Caco-2 (cell line): ENCODE measurements around the gene GAN. TPM values are rescaled to one million over a fixed set of nuclear protein-coding genes. Genes with fewer than 3 reads are reported as not detected.

Experiments used
- BruUV-seq: library from RNA; stranded (reverse); fragments of 400-500 nt; replicated peaks from 2 replicates; lab custom pipeline; 2021; lab: Mats Ljungman, UMichigan
- CTCF ChIA-PET: fragments of 300-600 bp; sonication (Branson Sonifier 250); formaldehyde crosslinking; loops from one replicate; lab custom pipeline; 2022; ENCODE audit warnings: antibody characterized with exemption; lab: Charles Lee
- POLR2A ChIA-PET: fragments of 300-600 bp; sonication (Branson Sonifier 250); formaldehyde crosslinking; loops from one replicate; lab custom pipeline; 2022; ENCODE audit warnings: antibody characterized with exemption; lab: Charles Lee
- DNase-seq, 2 experiments: peaks; one replicate each; pipeline versions ENCODE4 v3.0.0 to v3.0.0-alpha.2; 2020 to 2022
- H3K27me3 ChIP-seq: replicated peaks from 2 replicates; pipeline ENCODE4 v1.6.0; 2011; ENCODE audit warnings: low read length; ENCODE audit not compliant: control insufficient read depth, insufficient read depth
- H3K36me3 ChIP-seq: 2 replicates; pipeline ENCODE4 v1.5.1; 2011; ENCODE audit warnings: low read length; ENCODE audit not compliant: control insufficient read depth, insufficient read depth
- H3K4me1 ChIP-seq: fragments of 250-450 bp; sonication (Bioruptor Pico); 2 replicates; pipeline ENCODE4 v1.5.1; 2020; ENCODE audit warnings: mild to moderate bottlenecking
- H3K4me3 ChIP-seq: 2 replicates; pipeline ENCODE4 v1.5.1; 2011; ENCODE audit warnings: low read depth, mild to moderate bottlenecking, control low read depth, low read length
- H3K9me3 ChIP-seq: fragments of 250-450 bp; sonication (Bioruptor Pico); 2 replicates; pipeline ENCODE4 v1.5.1; 2020; ENCODE audit warnings: mild to moderate bottlenecking, moderate library complexity
- H3K27ac Mint-ChIP-seq: one replicate; pipeline ENCODE4 v1.8.0; 2022; ENCODE audit warnings: mixed read lengths; ENCODE audit not compliant: unreplicated experiment
- H3K27me3 Mint-ChIP-seq: one replicate; pipeline ENCODE4 v1.8.0; 2022; ENCODE audit warnings: mixed read lengths; ENCODE audit not compliant: insufficient read depth, unreplicated experiment
- H3K36me3 Mint-ChIP-seq: one replicate; pipeline ENCODE4 v1.8.0; 2022; ENCODE audit warnings: mild to moderate bottlenecking, mixed read lengths; ENCODE audit not compliant: insufficient read depth, unreplicated experiment
- H3K4me1 Mint-ChIP-seq: one replicate; pipeline ENCODE4 v1.8.0; 2022; ENCODE audit warnings: low read depth, mixed read lengths; ENCODE audit not compliant: unreplicated experiment
- H3K4me3 Mint-ChIP-seq: one replicate; pipeline ENCODE4 v1.8.0; 2022; ENCODE audit warnings: mild to moderate bottlenecking, moderate library complexity, mixed read lengths; ENCODE audit not compliant: unreplicated experiment
- H3K9me3 Mint-ChIP-seq: one replicate; pipeline ENCODE4 v1.8.0; 2022; ENCODE audit warnings: mixed read lengths; ENCODE audit not compliant: unreplicated experiment
- CTCF ChIP-seq, 2 experiments: fragments of 200-600 bp in 1 of 2; IDR thresholded peaks; 1 replicate in 1 of 2; 2 replicates in 1 of 2; pipeline versions ENCODE4 v1.5.1 to v1.8.0; 2011 to 2022; ENCODE audit warnings: antibody characterized with exemption in 1 of 2, control low read depth in 1 of 2, inconsistent platforms in 1 of 2, low read depth in 1 of 2, low read length in 1 of 2, mild to moderate bottlenecking in 1 of 2, moderate library complexity in 1 of 2; ENCODE audit not compliant: insufficient read depth in 1 of 2, severe bottlenecking in 1 of 2, unreplicated experiment in 1 of 2
- intact Hi-C: fragments of 100-400 bp; cut with micrococcal nuclease; formaldehyde crosslinking; loops from one replicate; pipeline ENCODE4 v1.10.0; 2022; ENCODE audit not compliant: unreplicated experiment
- total RNA-seq: library from RNA; stranded (reverse); gene quantifications from 2 replicates; pipeline ENCODE4 v1.2.3, GENCODE V29; 2022

GAN gene
- total RNA-seq, 1 experiment from 2014 or later: 29.3 TPM

GRCh38 chr16:81436386-81436785 lies 121.6 kb downstream of the GAN start:
- H3K4me1 Mint-ChIP-seq: no peaks in the 10 kb centered on the region
- intact Hi-C loops: no loop called here
- Histone ChIP-seq H3K36me3 (no peaks in the 10 kb centered on the region), H3K27me3 (no peaks in the 10 kb centered on the region), H3K4me1 (peaks cover 12% of the 10 kb centered on the region), H3K9me3 (no peaks in the 10 kb centered on the region), H3K4me3 (no peak overlapping the region)
- H3K4me3 Mint-ChIP-seq: no peak overlapping the region
- no peak for TF ChIP-seq CTCF (IDR thresholded peaks at IDR 0.05; ENCODE audit: insufficient read depth in 1 of 2, low read depth in 1 of 2, low read length in 1 of 2, severe bottlenecking in 1 of 2, unreplicated experiment in 1 of 2)
- POLR2A ChIA-PET: no interaction called here
- no TSS peak for BruUV-seq
- H3K27me3 Mint-ChIP-seq: no peaks in the 10 kb centered on the region
- H3K27ac Mint-ChIP-seq: no peak overlapping the region
- no peaks in the 10 kb centered on the region for H3K9me3 Mint-ChIP-seq
- H3K36me3 Mint-ChIP-seq: no peaks in the 10 kb centered on the region
- DNase-seq: no peak
- CTCF ChIA-PET: no interaction called here

- H3K9me3 ChIP-seq: no peaks in the 10 kb centered on the region
- Mint-ChIP-seq H3K27me3 (no peaks in the 10 kb centered on the region), H3K9me3 (no peaks in the 10 kb centered on the region), H3K4me1 (peaks cover 5% of the 10 kb centered on the region), H3K36me3 (no peaks in the 10 kb centered on the region), H3K27ac (no peak overlapping the region), H3K4me3 (no peak overlapping the region)
- intact Hi-C loops: no loop called here
- POLR2A ChIA-PET: no interaction called here
- no peak for DNase-seq
- TF ChIP-seq CTCF (IDR thresholded peaks at IDR 0.05; ENCODE audit: insufficient read depth in 1 of 2, low read depth in 1 of 2, low read length in 1 of 2, severe bottlenecking in 1 of 2, unreplicated experiment in 1 of 2): no peak
- CTCF ChIA-PET: no interaction called here
- BruUV-seq: no TSS peak
- no peaks in the 10 kb centered on the region for H3K36me3 ChIP-seq
- H3K4me1 ChIP-seq: peaks cover 9% of the 10 kb centered on the region; the same call in 1 of the 2 replicates
- no peaks in the 10 kb centered on the region for H3K27me3 ChIP-seq
- H3K4me3 ChIP-seq: no peak overlapping the region
Measured at GRCh38 chr16:81437865-81438264, 123.1 kb downstream of the GAN start.

Other genes starting within 250 kb of the GAN start
- gene C16orf46, start 237.7 kb upstream of the GAN start, total RNA-seq: 0.70 and 0.95 TPM in 2 replicates
- gene GCSH, start 218.6 kb upstream of the GAN start, total RNA-seq: 105 and 115 TPM in 2 replicates
- 0.91 and 1.0 TPM in 2 replicates for gene BCO1, start 76.3 kb upstream of the GAN start, total RNA-seq
- gene CMIP, start 129.8 kb downstream of the GAN start, total RNA-seq: 63.7 and 68.0 TPM in 2 replicates